SKM-1 (cell line): ENCODE results near the gene MAMLD1.

Source experiments
- DNase-seq: peaks from one replicate; lab custom pipeline; 2025; ENCODE audit not compliant: unreplicated experiment; lab: John Stamatoyannopoulos, UW

Gene MAMLD1

DNA sequence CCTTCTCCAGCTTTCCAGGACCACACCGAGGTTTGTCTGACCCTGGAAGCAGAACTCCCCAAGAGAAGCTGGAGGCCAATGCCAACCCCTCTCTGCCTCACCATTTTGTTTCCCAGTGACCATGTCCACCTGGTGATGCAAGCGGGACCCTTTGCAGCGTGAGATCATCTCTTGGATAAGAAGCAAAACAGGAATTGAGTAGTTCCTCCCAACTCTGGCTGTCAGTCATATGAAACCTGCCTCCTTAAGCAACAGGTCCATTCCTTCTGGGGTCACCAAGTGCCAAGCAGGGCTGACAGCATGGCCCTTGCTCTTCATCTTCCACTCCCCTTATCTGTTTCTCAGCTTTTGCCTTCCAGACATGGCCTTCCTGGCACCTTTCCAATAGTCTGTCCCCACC lies 164.0 kb downstream of the MAMLD1 start:
- DNase-seq, result no peak

DNA sequence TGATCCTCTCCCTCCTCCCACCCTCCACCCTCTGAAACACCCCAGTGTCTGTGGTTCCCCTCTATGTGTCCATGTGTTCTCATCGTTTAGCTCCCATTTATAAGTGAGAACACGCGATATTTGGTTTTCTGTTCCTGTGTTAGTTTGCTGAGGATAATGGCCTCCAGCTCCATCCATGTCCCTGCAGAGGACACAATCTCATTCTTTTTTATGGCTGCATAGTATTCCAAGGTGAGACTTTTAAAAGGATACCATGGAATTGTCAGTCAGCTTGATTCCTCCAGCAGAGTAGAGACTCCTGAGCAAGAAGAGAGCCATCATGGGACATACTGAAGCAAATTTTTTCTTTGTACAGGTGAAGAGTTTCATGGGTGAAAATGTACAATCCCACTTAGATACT lies 166.5 kb downstream of the MAMLD1 start:
- no peak for DNase-seq

DNA sequence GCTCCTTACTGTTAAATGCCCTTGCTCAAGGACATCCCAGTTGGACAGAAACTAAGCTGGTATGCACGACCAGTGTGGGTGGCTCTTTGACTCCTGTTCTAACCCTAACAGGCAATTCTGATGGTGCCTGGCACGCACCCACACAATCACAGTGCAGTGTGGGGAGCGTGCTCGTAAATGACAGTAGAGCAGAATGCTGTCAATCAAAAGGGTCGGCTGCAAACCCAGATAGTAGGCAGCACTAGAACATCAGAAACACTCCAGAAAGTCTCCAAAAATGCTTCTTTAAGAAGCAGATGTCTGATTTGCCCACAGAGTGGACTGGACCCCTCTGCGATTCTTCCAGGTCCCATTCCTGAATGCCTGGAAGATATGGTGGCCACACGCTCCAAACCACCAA lies 167.7 kb downstream of the MAMLD1 start:
- DNase-seq, result no peak

DNA sequence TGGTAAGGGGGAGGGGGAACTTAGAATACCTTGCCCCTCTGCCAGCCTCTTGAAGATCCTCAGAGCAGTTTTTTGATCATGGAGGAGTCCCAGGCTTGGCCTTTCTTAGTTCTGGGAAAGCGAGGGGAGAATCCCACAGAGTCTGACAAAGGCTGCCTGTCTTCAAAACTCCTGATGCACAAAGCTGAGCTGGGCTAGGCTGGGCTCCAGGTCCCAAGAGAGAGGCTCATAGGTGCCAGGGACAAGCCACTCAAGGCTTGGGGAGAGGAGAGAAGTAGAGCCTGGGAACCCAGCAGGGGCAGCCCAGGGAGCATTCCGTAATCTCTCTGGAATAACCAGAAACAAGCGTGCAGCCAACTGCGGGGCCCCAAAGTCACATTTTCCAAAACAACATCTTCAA lies 168.3 kb downstream of the MAMLD1 start:
- DNase-seq, result no peak

DNA sequence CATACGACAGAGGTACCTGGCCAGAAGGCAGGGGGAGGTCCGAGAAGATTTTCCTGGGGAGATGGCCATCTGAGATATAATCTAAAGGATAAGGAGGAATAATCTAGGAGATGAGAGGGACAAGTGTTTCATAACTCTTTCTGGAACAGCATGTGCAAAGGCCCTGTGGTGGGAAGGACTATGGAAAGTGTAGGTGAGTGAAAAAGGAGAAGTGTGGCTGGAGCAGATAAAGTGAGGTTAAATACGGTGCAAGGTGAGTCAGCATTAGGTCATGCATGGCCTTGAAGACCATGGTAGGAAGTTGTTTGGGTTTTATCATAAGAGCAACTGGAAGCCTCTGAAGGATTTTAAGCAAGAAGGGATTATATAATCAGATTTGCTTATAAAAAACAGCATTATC lies 170.7 kb downstream of the MAMLD1 start:
- no peak for DNase-seq

DNA sequence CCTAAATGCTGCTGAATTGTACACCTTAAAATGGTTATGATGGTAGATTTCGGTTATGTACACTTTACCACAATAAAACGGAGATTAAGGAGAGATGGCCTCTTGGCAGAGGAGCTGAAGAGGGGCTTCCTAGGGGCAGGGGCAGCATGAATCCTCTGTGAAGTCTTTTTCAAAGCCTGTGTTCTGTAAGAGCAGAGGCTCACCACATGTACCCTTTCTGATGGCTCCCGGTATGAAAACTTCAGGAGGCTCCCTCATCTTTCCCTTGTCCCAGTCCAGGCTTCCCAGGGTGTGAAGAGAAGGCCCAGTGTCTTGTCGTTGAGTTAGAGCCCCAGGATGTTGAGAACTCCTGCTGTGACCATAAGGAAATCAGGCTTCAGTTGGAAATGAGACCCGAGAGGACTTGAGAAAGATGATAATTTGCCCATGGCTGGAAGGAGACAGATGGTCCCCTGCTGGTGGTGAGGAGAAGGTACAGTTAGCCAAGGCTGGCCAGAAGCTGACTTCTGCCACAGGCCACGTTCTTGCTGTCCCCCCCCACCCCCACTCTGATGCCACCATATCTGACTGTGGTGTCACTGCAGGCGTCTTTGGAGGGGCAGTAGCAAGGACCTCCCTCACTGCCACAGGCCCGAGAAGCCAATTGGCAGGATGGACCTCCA lies 173.5 kb downstream of the MAMLD1 start:
- DNase-seq, result no peak

DNA sequence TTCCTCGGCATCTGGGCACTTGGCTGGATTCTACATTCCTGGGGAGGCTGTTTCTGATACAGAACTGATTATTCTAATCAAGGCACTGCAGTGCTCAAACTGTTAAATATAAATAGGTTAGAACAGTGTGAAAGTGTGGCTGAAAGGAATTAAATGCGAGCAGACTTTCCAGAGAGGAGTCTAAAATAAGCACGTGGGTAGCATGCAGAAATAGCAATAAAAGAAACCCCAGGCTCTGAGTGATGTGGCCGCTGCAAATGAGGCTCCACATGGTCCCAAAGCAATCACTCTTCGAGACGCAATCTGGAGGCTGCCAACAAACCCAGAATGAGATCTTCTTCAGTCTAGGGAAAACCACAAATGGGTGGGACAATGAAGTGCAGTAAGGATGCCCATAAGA lies 174.7 kb downstream of the MAMLD1 start:
- no peak for DNase-seq

DNA sequence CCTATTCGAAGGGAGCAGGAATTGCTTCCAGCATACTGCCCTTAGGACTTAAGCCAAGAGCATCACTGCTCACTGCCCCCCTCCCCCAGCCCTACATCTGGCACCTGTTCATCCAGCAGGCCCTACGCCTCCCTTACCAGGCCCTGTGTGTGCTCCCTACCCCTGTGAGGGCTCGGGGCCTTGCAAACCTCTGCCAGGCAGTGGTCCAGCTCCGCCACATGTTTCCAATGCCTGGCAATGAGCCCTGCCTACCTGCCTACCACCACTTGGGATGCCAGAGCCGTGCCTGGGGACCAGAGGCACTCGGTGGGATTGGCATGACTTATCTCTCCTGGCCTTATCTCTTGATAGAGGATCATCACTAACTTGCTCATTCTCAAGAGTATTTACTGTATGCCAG lies 177.8 kb downstream of the MAMLD1 start:
- no peak for DNase-seq

DNA sequence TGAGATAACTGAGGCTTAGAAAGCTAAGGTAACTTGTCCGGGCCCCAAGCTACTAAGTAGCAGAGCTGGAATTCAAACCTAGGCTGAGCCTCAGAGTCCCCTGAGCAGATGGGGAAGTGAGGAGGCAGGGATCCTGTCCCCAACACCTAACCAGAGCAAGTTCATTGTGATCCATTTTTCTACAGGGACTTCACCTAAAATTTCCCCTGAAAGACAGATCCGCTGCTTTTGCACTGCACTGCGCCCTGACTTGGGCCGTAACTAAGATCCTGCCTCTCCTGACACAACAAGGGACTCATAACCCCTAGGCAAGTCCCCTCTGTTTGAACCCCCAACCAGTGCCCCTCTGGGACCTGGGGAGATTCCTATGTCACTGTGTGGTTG lies 179.7 kb downstream of the MAMLD1 start:
- no peak for DNase-seq

DNA sequence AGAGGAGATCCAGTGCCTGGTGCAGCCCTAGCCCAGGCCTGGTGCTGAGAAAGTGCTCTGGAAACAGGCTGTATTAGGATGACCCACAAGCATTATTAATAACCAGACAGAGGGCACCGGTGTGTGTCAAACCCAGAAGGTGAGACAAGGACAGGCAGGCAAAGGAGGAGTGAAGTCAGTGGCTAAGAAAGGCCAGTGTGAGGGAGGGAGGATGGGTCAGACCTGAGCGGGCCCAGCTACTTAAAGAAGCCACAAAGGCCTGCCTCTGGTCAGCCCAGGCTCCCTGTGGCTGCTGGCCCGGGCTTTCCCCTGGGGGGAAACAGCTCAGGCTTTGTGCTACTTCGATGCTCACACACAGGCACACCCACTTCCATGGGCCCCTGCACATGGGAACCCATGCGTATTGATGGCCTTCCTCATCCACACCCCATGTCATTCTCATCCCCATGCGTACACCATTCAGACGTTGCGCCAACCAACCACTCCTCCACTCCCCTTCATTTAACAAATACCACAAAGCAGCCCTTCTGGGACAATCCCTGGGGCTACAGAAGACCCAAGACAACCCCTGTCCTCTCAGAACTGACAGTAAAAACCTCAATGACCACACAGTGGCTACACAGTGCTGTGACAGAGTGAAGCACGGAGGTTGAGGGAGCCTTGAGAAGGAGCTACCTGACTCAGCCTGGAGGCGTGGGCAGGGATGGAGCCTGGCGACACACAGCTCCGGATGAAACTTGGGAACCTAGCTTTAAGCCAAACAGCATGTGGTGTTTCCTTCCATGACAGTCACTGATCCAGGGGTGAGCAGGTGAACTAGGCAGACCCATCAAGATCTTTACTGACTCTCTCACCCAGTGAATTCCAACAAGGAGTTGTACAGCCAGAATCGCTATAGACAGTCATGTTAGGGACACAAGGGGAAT lies 180.4 kb downstream of the MAMLD1 start:
- DNase-seq, result no peak

DNA sequence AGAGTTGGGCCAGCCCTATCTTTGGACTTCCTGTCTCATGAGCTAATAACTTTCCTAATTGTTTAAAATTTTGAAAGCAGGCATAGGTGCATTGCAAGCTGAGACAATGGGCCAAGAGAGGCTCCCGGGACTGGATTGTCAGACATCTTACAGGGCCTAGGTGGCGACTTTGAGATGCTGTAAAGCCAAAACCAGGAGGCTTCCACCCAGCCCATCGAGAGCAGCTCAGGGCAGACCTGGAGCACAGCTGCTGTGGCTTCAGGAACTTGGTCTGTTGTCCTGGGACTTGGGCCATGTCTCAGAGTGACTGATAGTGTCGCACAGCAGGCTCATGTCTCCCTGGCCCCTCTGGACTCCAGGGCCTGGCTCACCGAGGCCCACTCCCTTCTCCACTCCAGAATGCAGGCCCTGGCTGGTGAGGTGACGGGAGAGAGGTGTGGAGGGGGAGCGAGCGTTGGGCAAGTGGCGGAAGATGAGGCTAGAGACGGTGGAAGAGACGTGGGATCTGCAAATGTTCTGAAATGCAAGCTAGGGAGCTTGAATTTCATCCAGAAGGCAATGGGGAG lies 181.2 kb downstream of the MAMLD1 start:
- DNase-seq, result no peak

DNA sequence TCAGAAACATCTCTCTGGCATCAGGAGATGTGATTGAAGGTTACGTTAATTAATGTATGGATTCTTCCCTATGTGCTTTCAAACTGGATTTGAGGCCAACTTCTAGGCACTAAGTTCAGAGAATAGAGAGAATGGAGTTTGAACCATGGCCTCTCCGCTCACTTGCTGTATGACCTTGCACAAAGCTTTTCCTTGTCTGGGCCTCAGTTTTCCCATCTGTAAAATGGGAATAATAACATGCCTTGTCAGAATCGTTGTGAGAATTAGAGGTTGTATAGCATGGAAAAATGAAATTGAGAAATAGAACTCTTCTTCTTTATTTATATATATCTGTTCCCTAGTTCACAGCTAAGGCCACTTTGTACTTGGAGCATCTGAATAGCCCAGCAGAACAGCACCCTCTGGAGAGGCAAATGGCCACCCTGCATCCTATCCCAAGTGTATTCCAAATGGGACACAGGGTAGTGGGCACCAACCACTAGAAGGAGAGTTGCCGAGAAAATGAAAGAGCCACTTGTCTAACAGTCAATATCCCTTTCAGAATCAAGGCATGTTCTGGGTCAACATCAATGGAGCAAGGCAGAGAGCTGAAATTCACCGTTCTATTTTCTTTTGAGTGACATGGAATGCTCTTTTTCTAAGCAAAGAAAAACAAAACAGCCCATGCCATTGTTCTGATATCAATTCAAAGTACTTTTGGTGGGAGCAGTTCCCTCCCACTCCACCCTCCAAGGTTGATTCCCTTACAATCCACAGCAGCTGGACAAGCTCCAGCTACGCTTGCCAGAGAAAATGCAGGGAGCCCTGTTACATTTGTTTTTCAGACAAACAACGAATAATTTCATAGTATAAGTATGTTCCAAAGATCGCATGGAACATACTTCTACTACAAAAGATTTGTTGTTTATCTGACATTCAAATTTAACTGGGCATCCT lies 182.0 kb downstream of the MAMLD1 start:
- no peak for DNase-seq

DNA sequence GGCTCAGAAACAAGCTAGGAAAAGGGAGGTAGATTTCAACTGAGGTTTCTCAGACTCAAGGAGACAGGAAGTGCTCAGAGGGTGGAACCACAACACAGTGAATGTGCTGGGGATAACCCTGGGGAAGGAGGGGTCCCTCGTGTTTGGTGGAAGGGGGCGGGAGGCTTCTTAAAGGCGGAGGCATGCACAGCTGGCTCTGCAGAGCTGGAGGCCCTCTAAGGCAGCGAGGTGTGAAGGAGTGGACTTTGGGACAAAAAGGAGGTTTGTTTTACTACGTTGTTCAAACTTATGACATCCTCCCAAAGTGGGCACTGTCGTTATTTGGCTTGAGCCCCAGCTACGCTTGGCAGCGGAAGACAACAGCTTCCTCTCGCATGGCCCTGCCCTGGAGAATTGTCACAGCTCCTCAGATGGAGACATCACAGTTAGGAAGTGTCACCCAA lies 183.6 kb downstream of the MAMLD1 start:
- DNase-seq, result no peak

DNA sequence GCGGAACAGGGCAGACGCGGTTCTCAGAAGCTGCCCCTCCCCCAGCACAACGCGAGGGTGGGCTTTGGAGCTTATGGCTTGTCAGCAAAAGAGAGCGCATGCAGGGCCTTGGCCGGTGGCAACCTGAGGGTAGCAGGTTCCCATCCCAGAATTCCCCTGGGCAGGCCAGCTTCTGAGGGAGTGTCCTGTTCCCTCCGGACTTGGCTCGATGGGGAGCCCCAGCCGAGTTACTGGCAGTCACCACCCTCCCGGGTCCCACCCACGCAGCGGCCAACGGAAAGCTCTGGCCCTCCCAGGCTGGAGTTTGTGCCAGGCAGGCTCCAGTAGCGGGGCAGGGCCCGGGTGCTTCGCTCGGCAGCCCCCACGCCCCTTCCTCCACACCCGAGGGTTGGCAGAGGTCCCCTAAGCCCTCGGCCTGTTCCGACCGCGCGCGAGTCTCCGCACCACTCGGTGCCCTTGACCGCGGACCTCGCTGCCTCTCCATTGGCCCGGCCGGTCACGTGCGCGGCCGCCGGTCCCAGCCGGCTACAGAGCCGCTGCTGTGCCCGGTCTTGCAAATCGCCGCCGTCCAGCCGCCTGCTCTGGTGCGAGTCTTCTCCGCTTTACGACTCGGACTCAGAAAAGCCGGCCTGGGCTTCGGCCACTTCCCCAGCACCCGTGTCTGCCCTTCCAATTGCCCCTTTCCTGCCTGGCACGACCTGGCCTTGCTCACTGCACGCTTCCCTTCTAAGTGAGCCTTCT lies 184.4 kb downstream of the MAMLD1 start:
- DNase-seq, result no peak

DNA sequence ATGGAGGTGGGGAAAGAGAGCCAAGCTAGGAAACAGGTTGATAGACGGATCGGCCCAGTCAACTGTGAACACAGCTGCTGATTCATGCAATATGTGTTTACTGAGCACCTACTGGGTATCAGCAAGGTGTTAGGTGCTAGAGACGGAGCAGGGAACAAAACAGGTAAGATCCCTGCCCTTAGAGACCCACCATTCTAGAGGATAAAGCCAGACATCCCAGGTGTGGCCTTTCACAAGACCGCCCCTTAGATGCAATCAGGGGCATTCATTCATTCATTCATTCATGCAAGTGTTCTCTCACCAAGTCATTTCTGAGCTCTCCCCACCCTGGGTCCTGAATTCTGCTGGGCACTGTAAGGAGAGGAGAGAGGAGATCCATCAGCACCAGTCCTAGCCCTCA lies 185.1 kb downstream of the MAMLD1 start:
- no peak for DNase-seq

DNA sequence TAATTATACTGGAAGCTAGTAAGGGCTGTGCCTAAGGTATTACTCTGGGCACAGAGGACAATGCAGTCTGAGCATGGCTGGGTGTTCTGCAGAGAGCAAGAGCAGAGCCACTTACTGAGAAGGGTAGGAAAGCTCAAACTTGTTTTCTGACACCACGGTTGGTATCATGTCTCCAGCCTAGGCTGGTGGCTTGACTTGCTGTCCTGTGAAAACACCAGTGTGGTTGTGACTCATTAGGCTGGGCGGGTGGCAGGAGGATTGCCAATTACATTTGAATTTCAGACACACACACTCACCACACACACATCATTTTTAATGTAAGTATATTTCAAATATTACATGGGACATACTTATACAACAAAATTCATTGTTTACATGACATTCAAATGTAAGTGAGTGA lies 185.6 kb downstream of the MAMLD1 start:
- no peak for DNase-seq

DNA sequence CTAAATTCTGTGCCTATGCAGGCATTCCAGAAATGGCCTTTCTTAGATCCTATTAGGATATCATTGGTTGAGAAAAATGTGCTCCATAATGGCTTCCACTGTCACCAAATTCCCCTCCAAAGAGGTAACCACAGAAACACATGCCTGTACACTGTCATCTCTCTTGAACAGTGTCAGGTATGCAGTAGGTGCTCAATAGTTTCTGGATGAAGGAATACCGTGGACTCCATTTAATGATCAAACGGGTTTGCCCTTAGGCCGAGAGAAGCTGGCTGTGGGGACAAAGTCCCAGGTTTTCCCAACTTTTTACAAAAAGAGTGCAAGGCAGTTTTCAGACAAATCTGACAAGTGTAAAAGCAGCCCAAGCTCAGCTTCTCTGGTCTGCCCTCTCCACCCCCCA lies 188.8 kb downstream of the MAMLD1 start:
- no peak for DNase-seq

DNA sequence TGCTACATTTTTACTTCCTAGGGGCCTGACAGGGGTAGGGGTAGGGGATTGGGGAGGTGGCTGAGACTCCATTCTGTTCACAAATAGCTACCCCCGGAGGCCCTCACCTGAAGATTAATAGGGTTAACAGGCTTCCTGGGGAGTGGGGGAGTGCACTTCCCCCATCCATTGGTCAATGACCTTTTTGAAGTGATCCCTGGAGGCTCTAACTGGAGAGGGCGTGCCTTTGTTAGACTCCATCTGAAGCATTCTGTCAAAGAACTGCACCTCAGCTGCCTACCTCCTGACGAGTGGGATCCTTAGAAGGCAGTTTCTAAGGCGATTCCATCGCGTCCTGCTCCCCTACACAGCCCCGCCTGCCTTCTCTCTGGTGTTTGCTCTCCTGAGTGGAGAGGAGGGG lies 195.3 kb downstream of the MAMLD1 start:
- no peak for DNase-seq
